Thyroid gland (tissue), 4 donors: ENCODE data around the gene PDE3B.

Source experiments
- CTCF ChIP-seq, 6 experiments: fragments of 200-600 bp in 3 of 6; fragments of 450-650 bp in 3 of 6; sonication (generic) in 3 of 6; IDR thresholded peaks; one replicate each; pipeline ENCODE4 v1.5.1; 2016 to 2019; ENCODE audit warnings: antibody characterized with exemption in 6 of 6, mild to moderate bottlenecking in 2 of 6, inconsistent platforms in 1 of 6, moderate library complexity in 1 of 6
- POLR2A ChIP-seq, 2 donors: fragments of 450-650 bp; IDR thresholded peaks; one replicate each; pipeline ENCODE4 v1.6.1; 2017; ENCODE audit warnings: antibody characterized with exemption in 2 of 2, mild to moderate bottlenecking in 2 of 2, moderate library complexity in 1 of 2

- TF ChIP-seq CTCF (IDR thresholded peaks at IDR 0.05) (no peak), POLR2A (IDR thresholded peaks at IDR 0.05) (no peak)
Measured at GRCh38 chr11:14892577-14892976, 249.0 kb downstream of the PDE3B start.
